GM19452 (cell line): ENCODE data around the gene MTHFD2L.
"Not testable (repeated sequence)": the region's sequence is repeated elsewhere in the genome, so short reads cannot be mapped to it uniquely, and the experiment has no call there.

Source experiments
- ATAC-seq: cut with Tn5 transposase; IDR thresholded peaks from one replicate; pipeline ENCODE4 v1.9.1; 2021; ENCODE audit not compliant: unreplicated experiment

The MTHFD2L gene

GRCh38 chr4:74132188-74132587 lies 25.7 kb upstream of the MTHFD2L start:
- ATAC-seq = not testable (repeated sequence)

GRCh38 chr4:74132944-74133343 lies 25.0 kb upstream of the MTHFD2L start:
- ATAC-seq = no peak

- peak; percentile 74 for ATAC-seq
These were observed 24.0 kb upstream of the MTHFD2L start for GRCh38 chr4:74133786-74134499.

- ATAC-seq = no peak
These were observed 23.4 kb upstream of the MTHFD2L start for GRCh38 chr4:74134500-74134852.

GRCh38 chr4:74146581-74147129 lies 11.3 kb upstream of the MTHFD2L start:
- ATAC-seq = no peak

GRCh38 chr4:74148205-74148604 lies 9.7 kb upstream of the MTHFD2L start:
- ATAC-seq = no peak

- no peak for ATAC-seq
These were observed 5.1 kb upstream of the MTHFD2L start for GRCh38 chr4:74152836-74153235.

GRCh38 chr4:74156521-74156920 lies 1.4 kb upstream of the MTHFD2L start:
- no peak for ATAC-seq

- ATAC-seq = no peak
These were observed 764 bp upstream of the MTHFD2L start for GRCh38 chr4:74157154-74157553.

GRCh38 chr4:74158466-74159142 lies 686 bp downstream of the MTHFD2L start:
- ATAC-seq = no peak

GRCh38 chr4:74159143-74159709 lies 1.3 kb downstream of the MTHFD2L start:
- no peak for ATAC-seq

GRCh38 chr4:74161666-74162450 lies 3.9 kb downstream of the MTHFD2L start:
- no peak for ATAC-seq

GRCh38 chr4:74166135-74166534 lies 8.2 kb downstream of the MTHFD2L start:
- ATAC-seq = no peak

- no peak for ATAC-seq
These were observed 8.9 kb downstream of the MTHFD2L start for GRCh38 chr4:74166818-74167217.

- no peak for ATAC-seq
These were observed 9.7 kb downstream of the MTHFD2L start for GRCh38 chr4:74167585-74167984.

- no peak for ATAC-seq
These were observed 10.9 kb downstream of the MTHFD2L start for GRCh38 chr4:74168841-74169240.

GRCh38 chr4:74173321-74173720 lies 15.4 kb downstream of the MTHFD2L start:
- ATAC-seq = no peak

- ATAC-seq = no peak
These were observed 16.5 kb downstream of the MTHFD2L start for GRCh38 chr4:74174421-74174820.

GRCh38 chr4:74174941-74175340 lies 17.0 kb downstream of the MTHFD2L start:
- ATAC-seq = no peak

GRCh38 chr4:74175379-74175778 lies 17.5 kb downstream of the MTHFD2L start:
- ATAC-seq = no peak

- no peak for ATAC-seq
These were observed 20.9 kb downstream of the MTHFD2L start for GRCh38 chr4:74178798-74179197.
